Fibroblast of pulmonary artery (primary cell): ENCODE data around the gene CBLN1.

Source experiments
- DNase-seq: peaks from one replicate; pipeline ENCODE4 v3.0.0-alpha.2; 2010; ENCODE audit warnings: low read depth
- H3K4me3 ChIP-seq: replicated peaks from 2 replicates; pipeline ENCODE4 v1.5.1; 2011; ENCODE audit warnings: low read depth, mild to moderate bottlenecking, control low read depth, low read length, moderate library complexity
- CTCF ChIP-seq: IDR thresholded peaks from 2 replicates; pipeline ENCODE4 v1.5.1; 2011; ENCODE audit warnings: mild to moderate bottlenecking, control low read depth, low read length, inconsistent platforms; ENCODE audit errors: missing control alignments

The CBLN1 gene

GRCh38 chr16:49277766-49278566 is 3.7 kb downstream of the CBLN1 start:
- no peak overlapping the region for H3K4me3 ChIP-seq
- no peak for TF ChIP-seq CTCF
- DNase-seq: no peak

- DNase-seq: no peak
- TF ChIP-seq CTCF: no peak
- H3K4me3 ChIP-seq: no peak overlapping the region
These were observed 4.3 kb downstream of the CBLN1 start for GRCh38 chr16:49277386-49277742.

- no peak overlapping the region for H3K4me3 ChIP-seq
- DNase-seq: no peak
These were observed 4.8 kb downstream of the CBLN1 start for GRCh38 chr16:49276646-49277385.

GRCh38 chr16:49275870-49276269 is 5.8 kb downstream of the CBLN1 start:
- TF ChIP-seq CTCF: no peak
- no peak for DNase-seq
- no peak overlapping the region for H3K4me3 ChIP-seq

More at GRCh38 chr16:49276646-49277385, 4.8 kb downstream of the CBLN1 start:
- TF ChIP-seq CTCF: no peak

GRCh38 chr16:49275050-49275730 is 6.4 kb downstream of the CBLN1 start:
- DNase-seq: no peak
- TF ChIP-seq CTCF: no peak

GRCh38 chr16:49274591-49274990 is 7.0 kb downstream of the CBLN1 start:
- H3K4me3 ChIP-seq: no peak overlapping the region
- DNase-seq: no peak
- no peak for TF ChIP-seq CTCF

More at GRCh38 chr16:49275050-49275730, 6.4 kb downstream of the CBLN1 start:
- H3K4me3 ChIP-seq: no peak overlapping the region
